Subcutaneous abdominal adipose tissue (tissue), 5 donors: ENCODE results near the gene LCA5L.

Source experiments
- H3K27ac ChIP-seq: one replicate; pipeline ENCODE4 v1.7.0; 2013; ENCODE audit warnings: low read depth, mild to moderate bottlenecking, inconsistent platforms, low read length, moderate library complexity
- H3K27me3 ChIP-seq, 5 donors: one replicate each; pipeline ENCODE4 v1.7.0; 2013; ENCODE audit warnings: low read length in 5 of 5, inconsistent platforms in 1 of 5; ENCODE audit not compliant: control insufficient read depth in 5 of 5, insufficient read depth in 4 of 5
- H3K36me3 ChIP-seq, 5 donors: one replicate each; pipeline ENCODE4 v1.7.0; 2013; ENCODE audit warnings: low read length in 5 of 5; ENCODE audit not compliant: control insufficient read depth in 5 of 5, insufficient read depth in 5 of 5
- H3K4me1 ChIP-seq, 5 donors: one replicate each; pipeline ENCODE4 v1.7.0; 2013; ENCODE audit warnings: low read length in 5 of 5, mild to moderate bottlenecking in 3 of 5, moderate library complexity in 1 of 5; ENCODE audit not compliant: control insufficient read depth in 5 of 5, insufficient read depth in 5 of 5
- H3K4me3 ChIP-seq, 5 donors: one replicate each; pipeline ENCODE4 v1.7.0; 2013; ENCODE audit warnings: low read length in 5 of 5, low read depth in 1 of 5
- H3K9ac ChIP-seq, 5 donors: one replicate each; pipeline ENCODE4 v1.7.0; 2013; ENCODE audit warnings: low read length in 5 of 5, mild to moderate bottlenecking in 4 of 5, moderate library complexity in 3 of 5
- H3K9me3 ChIP-seq, 5 donors: one replicate each; pipeline ENCODE4 v1.7.0; 2013; ENCODE audit warnings: low read length in 5 of 5; ENCODE audit not compliant: control insufficient read depth in 5 of 5
- donor health status: healthy.
- donor health status: healthy.
- donor health status: healthy.
- donor health status: healthy.
- donor health status: healthy.

LCA5L gene

GRCh38 chr21:39445321-39446269 lies at the start of gene LCA5L:
Gene LCA5L, minus strand, starts transcription at chr21:39445778. Its CDS starts 17,285 bp downstream, at chr21:39428493.
- peaks cover 4 to 23% (median 20%) of the 10 kb centered on the region in 5 donors for H3K4me1 ChIP-seq

GRCh38 chr21:39489380-39489924 lies 43.9 kb upstream of the LCA5L start:
- Histone ChIP-seq H3K9me3 (peaks cover 0 to 4% (median 0%) of the 10 kb centered on the region in 5 donors), H3K27me3 (no peaks in the 10 kb centered on the region), H3K27ac (no peak overlapping the region), H3K36me3 (no peaks in the 10 kb centered on the region), H3K4me1 (peaks cover 0 to 11% (median 4%) of the 10 kb centered on the region in 5 donors), H3K9ac (no peak overlapping the region), H3K4me3 (no peak overlapping the region)

More at GRCh38 chr21:39445321-39446269, at the start of gene LCA5L:
- H3K27ac ChIP-seq, result peak within 1 kb of the TSS; percentile 96
- H3K9ac ChIP-seq, result peak within 1 kb of the TSS; percentile 83 to 95 (median 91)
- H3K4me3 ChIP-seq, result peak within 1 kb of the TSS; percentile 73 to 93 (median 88)
- no peaks in the 10 kb centered on the region for H3K36me3 ChIP-seq
- H3K9me3 ChIP-seq, result no peaks in the 10 kb centered on the region
- no peaks in the 10 kb centered on the region for H3K27me3 ChIP-seq

GRCh38 chr21:39484711-39485276 lies 39.2 kb upstream of the LCA5L start:
- H3K4me3 ChIP-seq, result no peak overlapping the region
- no peak overlapping the region for H3K27ac ChIP-seq
- H3K4me1 ChIP-seq, result peaks cover 0 to 28% (median 11%) of the 10 kb centered on the region in 5 donors
- H3K9me3 ChIP-seq, result no peaks in the 10 kb centered on the region
- no peaks in the 10 kb centered on the region for H3K36me3 ChIP-seq
- H3K9ac ChIP-seq, result no peak overlapping the region
- H3K27me3 ChIP-seq, result no peaks in the 10 kb centered on the region

- no peak overlapping the region for H3K27ac ChIP-seq
- no peak overlapping the region for H3K9ac ChIP-seq
- no peaks in the 10 kb centered on the region for H3K36me3 ChIP-seq
- no peak overlapping the region for H3K4me3 ChIP-seq
- H3K9me3 ChIP-seq, result no peaks in the 10 kb centered on the region
- peaks cover 0 to 24% (median 8%) of the 10 kb centered on the region in 5 donors for H3K4me1 ChIP-seq
- no peaks in the 10 kb centered on the region for H3K27me3 ChIP-seq
Observed at GRCh38 chr21:39483917-39484316, 38.3 kb upstream of the LCA5L start.

- Histone ChIP-seq H3K4me3 (no peak overlapping the region), H3K27ac (no peak overlapping the region), H3K36me3 (no peaks in the 10 kb centered on the region), H3K4me1 (peaks cover 0 to 24% (median 8%) of the 10 kb centered on the region in 5 donors), H3K27me3 (no peaks in the 10 kb centered on the region), H3K9ac (no peak overlapping the region), H3K9me3 (no peaks in the 10 kb centered on the region)
Observed at GRCh38 chr21:39481886-39482285, 36.3 kb upstream of the LCA5L start.

- Histone ChIP-seq H3K27me3 (no peaks in the 10 kb centered on the region), H3K9ac (no peak overlapping the region), H3K36me3 (peaks cover 0 to 6% (median 0%) of the 10 kb centered on the region in 5 donors), H3K9me3 (no peaks in the 10 kb centered on the region), H3K4me1 (peaks cover 0 to 24% (median 8%) of the 10 kb centered on the region in 5 donors), H3K4me3 (no peak overlapping the region), H3K27ac (no peak overlapping the region)
Observed at GRCh38 chr21:39480271-39480670, 34.7 kb upstream of the LCA5L start.

- no peaks in the 10 kb centered on the region for H3K9me3 ChIP-seq
- no peak overlapping the region for H3K4me3 ChIP-seq
- H3K27me3 ChIP-seq, result no peaks in the 10 kb centered on the region
- H3K36me3 ChIP-seq, result peaks cover 0 to 6% (median 0%) of the 10 kb centered on the region in 5 donors
- no peak overlapping the region for H3K27ac ChIP-seq
- no peak overlapping the region for H3K9ac ChIP-seq
- peaks cover 0 to 21% (median 8%) of the 10 kb centered on the region in 5 donors for H3K4me1 ChIP-seq
Observed at GRCh38 chr21:39479814-39480182, 34.2 kb upstream of the LCA5L start.

GRCh38 chr21:39479164-39479813 lies 33.7 kb upstream of the LCA5L start:
- Histone ChIP-seq H3K27me3 (no peaks in the 10 kb centered on the region), H3K9me3 (no peaks in the 10 kb centered on the region), H3K9ac (no peak overlapping the region), H3K36me3 (peaks cover 0 to 6% (median 0%) of the 10 kb centered on the region in 5 donors), H3K27ac (no peak overlapping the region), H3K4me1 (peaks cover 0 to 16% (median 6%) of the 10 kb centered on the region in 5 donors), H3K4me3 (no peak overlapping the region)

- no peak overlapping the region for H3K4me3 ChIP-seq
- peaks cover 0 to 8% (median 0%) of the 10 kb centered on the region in 5 donors for H3K4me1 ChIP-seq
- no peaks in the 10 kb centered on the region for H3K9me3 ChIP-seq
- no peak overlapping the region for H3K9ac ChIP-seq
- no peak overlapping the region for H3K27ac ChIP-seq
- no peaks in the 10 kb centered on the region for H3K27me3 ChIP-seq
- peaks cover 0 to 6% (median 0%) of the 10 kb centered on the region in 5 donors for H3K36me3 ChIP-seq
Observed at GRCh38 chr21:39474611-39475010, 29.0 kb upstream of the LCA5L start.
